Measurements from ENCODE around the gene BCL2L13.

GRCh38 chr22:17629641-17630040, 8.9 kb upstream of the BCL2L13 start:
- TF ChIP-seq POLR2A (IDR thresholded peaks at IDR 0.05; ENCODE audit: low read depth, low read length) (no peak), TAF1 (IDR thresholded peaks at IDR 0.05; ENCODE audit: borderline replicate concordance, low read depth, low read length) (no peak)

All from GM12892 (cell line).